ENCODE data around the gene RASGRF1.

- TF ChIP-seq ZNF121 (tag by site-specific recombination; IDR thresholded peaks at IDR 0.05) = no peak
- TF ChIP-seq PATZ1 (tag by site-specific recombination; IDR thresholded peaks at IDR 0.05) = no peak
- no peak for TF ChIP-seq ZNF610 (tag by site-specific recombination; IDR thresholded peaks at IDR 0.05; ENCODE audit: borderline replicate concordance)
- TF ChIP-seq RBAK (tag by site-specific recombination; IDR thresholded peaks at IDR 0.05) = no peak
Observed at GRCh38 chr15:78950902-78951840, 139.4 kb downstream of the RASGRF1 start.

Data from HEK293 (cell line).